NCI-H2227 treated with DMSO at 0.1 percent for 48 hours (cell line): ENCODE measurements around the gene SLC35D1.
A peak's percentile ranks its signal among the peaks of the same experiment; 100 is the strongest.

Experiments used
- DNase-seq: peaks from one replicate; lab custom pipeline; 2025; lab: John Stamatoyannopoulos, UW

Gene SLC35D1

GRCh38 chr1:67044631-67045270 is 9.2 kb downstream of the SLC35D1 start:
- no peak for DNase-seq

GRCh38 chr1:67043366-67043765 is 10.6 kb downstream of the SLC35D1 start:
- no peak for DNase-seq

GRCh38 chr1:67041841-67042503 is 12.0 kb downstream of the SLC35D1 start:
- DNase-seq = no peak

- DNase-seq = no peak
These were observed 13.5 kb downstream of the SLC35D1 start for GRCh38 chr1:67040405-67040804.

- DNase-seq = no peak
These were observed 22.1 kb downstream of the SLC35D1 start for GRCh38 chr1:67031859-67032247.

GRCh38 chr1:67031121-67031858 is 22.7 kb downstream of the SLC35D1 start:
- no peak for DNase-seq

- DNase-seq = no peak
These were observed 24.5 kb downstream of the SLC35D1 start for GRCh38 chr1:67029472-67029871.

- no peak for DNase-seq
These were observed 33.2 kb downstream of the SLC35D1 start for GRCh38 chr1:67020765-67021164.

GRCh38 chr1:67020304-67020703 is 33.6 kb downstream of the SLC35D1 start:
- DNase-seq = no peak

GRCh38 chr1:67019600-67020136 is 34.3 kb downstream of the SLC35D1 start:
- DNase-seq = no peak

GRCh38 chr1:67019121-67019520 is 34.8 kb downstream of the SLC35D1 start:
- no peak for DNase-seq

- DNase-seq = no peak
These were observed 35.4 kb downstream of the SLC35D1 start for GRCh38 chr1:67018574-67018973.

GRCh38 chr1:67013573-67013972 is 40.4 kb downstream of the SLC35D1 start:
- no peak for DNase-seq

- DNase-seq = no peak
These were observed 44.2 kb downstream of the SLC35D1 start for GRCh38 chr1:67009792-67010191.

GRCh38 chr1:67005068-67005467 is 48.9 kb downstream of the SLC35D1 start:
- DNase-seq = no peak

GRCh38 chr1:67004176-67004575 is 49.8 kb downstream of the SLC35D1 start:
- no peak for DNase-seq

GRCh38 chr1:67001682-67002425 is 52.1 kb downstream of the SLC35D1 start:
- DNase-seq = no peak

- DNase-seq = peak; percentile 15
These were observed 54.1 kb downstream of the SLC35D1 start for GRCh38 chr1:66999640-67000400.

GRCh38 chr1:66998972-66999371 is 55.0 kb downstream of the SLC35D1 start:
- DNase-seq = no peak

GRCh38 chr1:66996018-66996682 is 57.8 kb downstream of the SLC35D1 start:
- DNase-seq = peak; percentile 44

- DNase-seq = no peak
These were observed 60.9 kb downstream of the SLC35D1 start for GRCh38 chr1:66993076-66993475.
